ENCODE data around the gene SLC24A3.

DNA sequence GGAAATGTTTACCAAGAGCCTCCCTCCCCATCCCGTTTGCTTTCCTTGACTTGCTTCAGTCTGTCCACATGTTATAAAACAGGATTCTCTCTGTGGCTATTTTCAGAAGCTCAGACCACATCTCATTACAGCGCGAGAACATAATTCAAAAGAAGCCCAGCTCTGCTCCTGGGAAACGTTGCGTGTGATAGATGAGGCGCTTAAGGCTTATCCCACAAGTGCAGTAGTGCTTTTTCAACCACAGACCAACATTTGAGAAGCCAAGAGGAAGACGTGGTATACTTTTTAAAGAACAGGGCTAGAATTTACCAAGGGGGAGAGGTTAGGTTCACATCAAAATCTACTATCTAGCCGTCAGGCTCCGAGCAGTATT lies 239.5 kb downstream of the SLC24A3 start:
- TF ChIP-seq, protein P1, sequence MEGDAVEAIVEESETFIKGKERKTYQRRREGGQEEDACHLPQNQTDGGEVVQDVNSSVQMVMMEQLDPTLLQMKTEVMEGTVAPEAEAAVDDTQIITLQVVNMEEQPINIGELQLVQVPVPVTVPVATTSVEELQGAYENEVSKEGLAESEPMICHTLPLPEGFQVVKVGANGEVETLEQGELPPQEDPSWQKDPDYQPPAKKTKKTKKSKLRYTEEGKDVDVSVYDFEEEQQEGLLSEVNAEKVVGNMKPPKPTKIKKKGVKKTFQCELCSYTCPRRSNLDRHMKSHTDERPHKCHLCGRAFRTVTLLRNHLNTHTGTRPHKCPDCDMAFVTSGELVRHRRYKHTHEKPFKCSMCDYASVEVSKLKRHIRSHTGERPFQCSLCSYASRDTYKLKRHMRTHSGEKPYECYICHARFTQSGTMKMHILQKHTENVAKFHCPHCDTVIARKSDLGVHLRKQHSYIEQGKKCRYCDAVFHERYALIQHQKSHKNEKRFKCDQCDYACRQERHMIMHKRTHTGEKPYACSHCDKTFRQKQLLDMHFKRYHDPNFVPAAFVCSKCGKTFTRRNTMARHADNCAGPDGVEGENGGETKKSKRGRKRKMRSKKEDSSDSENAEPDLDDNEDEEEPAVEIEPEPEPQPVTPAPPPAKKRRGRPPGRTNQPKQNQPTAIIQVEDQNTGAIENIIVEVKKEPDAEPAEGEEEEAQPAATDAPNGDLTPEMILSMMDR (IDR thresholded peaks at IDR 0.05; ENCODE audit: low read depth, low read length, poor library complexity, severe bottlenecking), result no peak
- no peak for TF ChIP-seq EZH2phosphoT487 (IDR thresholded peaks at IDR 0.05; ENCODE audit: borderline replicate concordance, low read length)

All from DOHH2 (cell line).